Measurements from ENCODE around the gene SPATA32. TPM values are rescaled to one million over a fixed set of nuclear protein-coding genes. Genes with fewer than 3 reads are reported as not detected.

The SPATA32 gene
- total RNA-seq, 1 donor from 2014 or later: not detected

GRCh38 chr17:45277992-45278391, 16.1 kb upstream of the SPATA32 start:
- no peak overlapping the region for H3K4me3 Mint-ChIP-seq (ENCODE audit: unreplicated experiment)
- DNase-seq: no peak
- H3K27me3 Mint-ChIP-seq (ENCODE audit: unreplicated experiment): peaks cover 3% of the 10 kb centered on the region
- no peaks in the 10 kb centered on the region for H3K36me3 Mint-ChIP-seq (ENCODE audit: unreplicated experiment)
- no peak for TF ChIP-seq CTCF (IDR thresholded peaks at IDR 0.05; ENCODE audit: partially characterized antibody, unreplicated experiment)
- no peaks in the 10 kb centered on the region for H3K9me3 Mint-ChIP-seq (ENCODE audit: unreplicated experiment)
- no peak overlapping the region for H3K27ac Mint-ChIP-seq (ENCODE audit: unreplicated experiment)
- no peaks in the 10 kb centered on the region for H3K4me1 Mint-ChIP-seq (ENCODE audit: low read depth, unreplicated experiment)

GRCh38 chr17:45277216-45277849, 15.4 kb upstream of the SPATA32 start:
- no peaks in the 10 kb centered on the region for H3K4me1 Mint-ChIP-seq (ENCODE audit: low read depth, unreplicated experiment)
- no peaks in the 10 kb centered on the region for H3K9me3 Mint-ChIP-seq (ENCODE audit: unreplicated experiment)
- DNase-seq: peak; percentile 91
- TF ChIP-seq CTCF (IDR thresholded peaks at IDR 0.05; ENCODE audit: partially characterized antibody, unreplicated experiment): peak; percentile 79
- H3K4me3 Mint-ChIP-seq (ENCODE audit: unreplicated experiment): peak overlapping the region; percentile 21
- H3K27ac Mint-ChIP-seq (ENCODE audit: unreplicated experiment): no peak overlapping the region
- no peaks in the 10 kb centered on the region for H3K36me3 Mint-ChIP-seq (ENCODE audit: unreplicated experiment)
- H3K27me3 Mint-ChIP-seq (ENCODE audit: unreplicated experiment): peaks cover 3% of the 10 kb centered on the region

- DNase-seq: no peak
- H3K27me3 Mint-ChIP-seq (ENCODE audit: unreplicated experiment): peaks cover 3% of the 10 kb centered on the region
- H3K9me3 Mint-ChIP-seq (ENCODE audit: unreplicated experiment): no peaks in the 10 kb centered on the region
- no peak overlapping the region for H3K4me3 Mint-ChIP-seq (ENCODE audit: unreplicated experiment)
- H3K27ac Mint-ChIP-seq (ENCODE audit: unreplicated experiment): no peak overlapping the region
- no peaks in the 10 kb centered on the region for H3K4me1 Mint-ChIP-seq (ENCODE audit: low read depth, unreplicated experiment)
- no peaks in the 10 kb centered on the region for H3K36me3 Mint-ChIP-seq (ENCODE audit: unreplicated experiment)
- no peak for TF ChIP-seq CTCF (IDR thresholded peaks at IDR 0.05; ENCODE audit: partially characterized antibody, unreplicated experiment)
Observed at GRCh38 chr17:45276031-45276430, 14.1 kb upstream of the SPATA32 start.

- peaks cover 2% of the 10 kb centered on the region for H3K27me3 Mint-ChIP-seq (ENCODE audit: unreplicated experiment)
- no peaks in the 10 kb centered on the region for H3K4me1 Mint-ChIP-seq (ENCODE audit: low read depth, unreplicated experiment)
- no peak for TF ChIP-seq CTCF (IDR thresholded peaks at IDR 0.05; ENCODE audit: partially characterized antibody, unreplicated experiment)
- H3K27ac Mint-ChIP-seq (ENCODE audit: unreplicated experiment): no peak overlapping the region
- H3K4me3 Mint-ChIP-seq (ENCODE audit: unreplicated experiment): no peak overlapping the region
- no peak for DNase-seq
- H3K36me3 Mint-ChIP-seq (ENCODE audit: unreplicated experiment): no peaks in the 10 kb centered on the region
- H3K9me3 Mint-ChIP-seq (ENCODE audit: unreplicated experiment): no peaks in the 10 kb centered on the region
Observed at GRCh38 chr17:45274033-45274432, 12.1 kb upstream of the SPATA32 start.

GRCh38 chr17:45273551-45273957, 11.7 kb upstream of the SPATA32 start:
- no peaks in the 10 kb centered on the region for H3K36me3 Mint-ChIP-seq (ENCODE audit: unreplicated experiment)
- H3K4me1 Mint-ChIP-seq (ENCODE audit: low read depth, unreplicated experiment): no peaks in the 10 kb centered on the region
- no peak for DNase-seq
- H3K9me3 Mint-ChIP-seq (ENCODE audit: unreplicated experiment): no peaks in the 10 kb centered on the region
- H3K27ac Mint-ChIP-seq (ENCODE audit: unreplicated experiment): no peak overlapping the region
- peaks cover 2% of the 10 kb centered on the region for H3K27me3 Mint-ChIP-seq (ENCODE audit: unreplicated experiment)
- TF ChIP-seq CTCF (IDR thresholded peaks at IDR 0.05; ENCODE audit: partially characterized antibody, unreplicated experiment): no peak
- no peak overlapping the region for H3K4me3 Mint-ChIP-seq (ENCODE audit: unreplicated experiment)

Measured in glutamatergic neuron (in vitro differentiated cells).